ENCODE results near the gene MAP2K5. TPM values are rescaled to one million over a fixed set of nuclear protein-coding genes. Genes with fewer than 3 reads are reported as not detected.

Gene MAP2K5
- total and polyA plus RNA-seq, 4 donors, result 3.8 to 6.4 (median 5.6) TPM

- Histone ChIP-seq H3K4me3 (ENCODE audit: low read depth in 1 of 3, low read length in 3 of 3) (no peak overlapping the region), H3K9me3 (ENCODE audit: control insufficient read depth in 4 of 4, low read length in 3 of 4) (no peaks in the 10 kb centered on the region), H3K27ac (ENCODE audit: low read depth in 1 of 2, low read length in 2 of 2) (no peak overlapping the region), H3K9ac (ENCODE audit: low read depth in 1 of 2, low read length in 2 of 2) (no peak overlapping the region), H3K27me3 (ENCODE audit: control insufficient read depth in 4 of 4, insufficient read depth in 4 of 4, low read length in 3 of 4) (no peaks in the 10 kb centered on the region), H3K36me3 (ENCODE audit: control insufficient read depth in 4 of 4, insufficient read depth in 3 of 4, low read depth in 1 of 4, low read length in 3 of 4) (peaks cover 0 to 10% (median 4%) of the 10 kb centered on the region in 4 donors), H3K4me1 (ENCODE audit: control insufficient read depth in 4 of 4, insufficient read depth in 4 of 4, low read length in 3 of 4) (peaks cover 0 to 3% (median 0%) of the 10 kb centered on the region in 4 donors)
- 91% methylated on average over 4 of the region's 4 CpGs for WGBS
- DNase-seq (ENCODE audit: low spot score), result no peak
- peak in 1 of 2 donors; percentile 40 for TF ChIP-seq RXRA (IDR thresholded peaks at IDR 0.05)
- TF ChIP-seq, protein P1, sequence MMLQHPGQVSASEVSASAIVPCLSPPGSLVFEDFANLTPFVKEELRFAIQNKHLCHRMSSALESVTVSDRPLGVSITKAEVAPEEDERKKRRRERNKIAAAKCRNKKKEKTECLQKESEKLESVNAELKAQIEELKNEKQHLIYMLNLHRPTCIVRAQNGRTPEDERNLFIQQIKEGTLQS (IDR thresholded peaks at IDR 0.05), result no peak
Observed at GRCh38 chr15:67550522-67550921, 8.0 kb downstream of the MAP2K5 start.

DNA sequence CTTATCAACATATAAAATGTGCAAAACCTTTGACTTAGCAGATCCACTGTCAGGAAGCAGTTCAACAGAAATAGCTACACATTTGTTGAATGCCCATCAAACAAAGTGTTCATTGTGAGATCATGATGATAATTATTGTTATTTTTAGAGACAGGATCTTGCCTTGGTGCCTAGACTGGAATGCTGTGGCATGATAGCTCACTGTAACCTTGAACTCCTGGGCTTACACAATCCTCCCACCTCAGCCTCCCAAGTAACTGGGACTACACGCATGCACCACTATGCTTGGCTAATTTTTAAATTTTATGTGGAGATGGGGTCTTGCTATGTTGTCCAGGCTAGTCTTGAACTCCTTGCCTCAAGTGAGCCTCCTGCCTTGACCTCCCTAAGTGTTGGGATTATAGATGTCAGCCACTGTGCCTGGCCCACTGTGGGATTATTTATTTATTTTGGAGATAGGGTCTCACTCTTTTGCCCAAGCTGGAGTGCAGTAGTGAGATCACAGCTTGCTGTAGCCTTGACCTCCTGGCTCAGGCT, 8.8 kb downstream of the MAP2K5 start:
- WGBS, result 89% methylated on average over 1 of the region's 1 CpG
- Histone ChIP-seq H3K9ac (ENCODE audit: low read depth in 1 of 2, low read length in 2 of 2) (no peak overlapping the region), H3K4me1 (ENCODE audit: control insufficient read depth in 4 of 4, insufficient read depth in 4 of 4, low read length in 3 of 4) (peaks cover 0 to 3% (median 0%) of the 10 kb centered on the region in 4 donors), H3K27me3 (ENCODE audit: control insufficient read depth in 4 of 4, insufficient read depth in 4 of 4, low read length in 3 of 4) (no peaks in the 10 kb centered on the region), H3K9me3 (ENCODE audit: control insufficient read depth in 4 of 4, low read length in 3 of 4) (no peaks in the 10 kb centered on the region), H3K27ac (ENCODE audit: low read depth in 1 of 2, low read length in 2 of 2) (no peak overlapping the region), H3K36me3 (ENCODE audit: control insufficient read depth in 4 of 4, insufficient read depth in 3 of 4, low read depth in 1 of 4, low read length in 3 of 4) (peaks cover 0 to 7% (median 4%) of the 10 kb centered on the region in 4 donors), H3K4me3 (ENCODE audit: low read depth in 1 of 3, low read length in 3 of 3) (no peak overlapping the region)
- no peak for DNase-seq (ENCODE audit: low spot score)
- TF ChIP-seq FOXA2 (IDR thresholded peaks at IDR 0.05), result no peak
- TF ChIP-seq REST (IDR thresholded peaks at IDR 0.05), result no peak
- TF ChIP-seq SP1 (IDR thresholded peaks at IDR 0.05), result no peak
- TF ChIP-seq HNF4A (conservative IDR thresholded peaks at IDR 0.05), result no peak
- TF ChIP-seq GABPA (IDR thresholded peaks at IDR 0.05 in 1 of 2, conservative IDR thresholded peaks at IDR 0.05 in 1 of 2), result no peak
- TF ChIP-seq JUND (IDR thresholded peaks at IDR 0.05), result no peak
- TF ChIP-seq CTCF (IDR thresholded peaks at IDR 0.05; ENCODE audit: low read depth, low read length, missing input control), result no peak
- TF ChIP-seq HNF4G (IDR thresholded peaks at IDR 0.05), result no peak
- TF ChIP-seq, protein P1 (IDR thresholded peaks at IDR 0.05), result no peak
- TF ChIP-seq TAF1 (conservative IDR thresholded peaks at IDR 0.05), result no peak
- TF ChIP-seq YY1 (IDR thresholded peaks at IDR 0.05), result no peak
- no peak for TF ChIP-seq EGR1 (IDR thresholded peaks at IDR 0.05; ENCODE audit: low read depth in 2 of 2)
- no peak for TF ChIP-seq MAX (IDR thresholded peaks at IDR 0.05)
- TF ChIP-seq FOXA1 (IDR thresholded peaks at IDR 0.05), result no peak

All from liver (tissue), 9 donors.